PC-3 (cell line): ENCODE results near the gene TBXA2R. TPM values are rescaled to one million over a fixed set of nuclear protein-coding genes. Genes with fewer than 3 reads are reported as not detected.

Source experiments
- ATAC-seq: fragments of 200-7000 bp; cut with Tn5 transposase; 2 replicates; pipeline ENCODE4 v1.9.1; 2020; ENCODE audit warnings: mild to moderate bottlenecking, moderate library complexity
- BruUV-seq: library from RNA; stranded (reverse); fragments of 400-500 nt; replicated peaks from 2 replicates; lab custom pipeline; 2021; lab: Mats Ljungman, UMichigan
- CTCF ChIA-PET: fragments of 300-600 bp; sonication (Branson Sonifier 250); formaldehyde crosslinking; loops from one replicate; lab custom pipeline; 2022; ENCODE audit warnings: antibody characterized with exemption; lab: Charles Lee
- POLR2A ChIA-PET: fragments of 300-600 bp; sonication (Branson Sonifier 250); formaldehyde crosslinking; loops from one replicate; lab custom pipeline; 2022; ENCODE audit warnings: antibody characterized with exemption; ENCODE audit not compliant: unreplicated experiment; lab: Charles Lee
- DNase-seq: peaks from one replicate; pipeline ENCODE4 v3.0.0-alpha.2; 2015
- H2AFZ ChIP-seq: fragments of 300-600 bp; sonication (generic); 2 replicates; pipeline ENCODE4 v1.6.0; 2016; ENCODE audit warnings: antibody characterized with exemption, low read length
- H3F3A ChIP-seq: fragments of 300-600 bp; sonication (generic); one replicate; pipeline ENCODE4 v1.6.0; 2017; ENCODE audit warnings: antibody characterized with exemption, low read length, control low read depth, mild to moderate bottlenecking; ENCODE audit not compliant: unreplicated experiment
- H3K27ac ChIP-seq: fragments of 300-600 bp; sonication (generic); 2 replicates; pipeline ENCODE4 v1.5.1; 2016; ENCODE audit warnings: mild to moderate bottlenecking, low read length
- H3K27me3 ChIP-seq: fragments of 300-600 bp; sonication (generic); 2 replicates; pipeline ENCODE4 v1.6.1; 2016; ENCODE audit warnings: low read length, mixed read lengths
- H3K36me3 ChIP-seq: fragments of 300-600 bp; sonication (generic); 2 replicates; pipeline ENCODE4 v1.6.1; 2016; ENCODE audit warnings: low read depth, mixed run types, low read length, mixed read lengths
- H3K4me1 ChIP-seq: fragments of 300-600 bp; sonication (generic); 2 replicates; pipeline ENCODE4 v1.5.1; 2016; ENCODE audit warnings: low read length; ENCODE audit not compliant: insufficient read depth
- H3K4me2 ChIP-seq: fragments of 300-600 bp; sonication (generic); 2 replicates; pipeline ENCODE4 v1.6.0; 2016; ENCODE audit warnings: low read length
- H3K4me3 ChIP-seq: fragments of 300-600 bp; sonication (generic); 2 replicates; pipeline ENCODE4 v1.5.1; 2016; ENCODE audit warnings: mild to moderate bottlenecking, low read length, mixed read lengths
- H3K79me2 ChIP-seq: fragments of 300-600 bp; sonication (generic); 2 replicates; pipeline ENCODE4 v1.6.1; 2017; ENCODE audit warnings: low read length, mixed read lengths
- H3K9ac ChIP-seq: fragments of 300-600 bp; sonication (generic); 2 replicates; pipeline ENCODE4 v1.6.0; 2016; ENCODE audit warnings: mild to moderate bottlenecking, low read length
- H3K9me2 ChIP-seq: fragments of 300-600 bp; sonication (generic); replicated peaks from 2 replicates; pipeline ENCODE4 v1.6.1; 2016; ENCODE audit warnings: mixed run types, low read length, mixed read lengths
- H3K9me3 ChIP-seq: fragments of 300-600 bp; sonication (generic); 2 replicates; pipeline ENCODE4 v1.6.1; 2016; ENCODE audit warnings: low read length, mixed read lengths
- H4K20me1 ChIP-seq: fragments of 300-600 bp; sonication (generic); 2 replicates; pipeline ENCODE4 v1.6.1; 2016; ENCODE audit warnings: low read length, mixed read lengths
- EZH2 ChIP-seq: fragments of 300-600 bp; sonication (generic); IDR thresholded peaks from one replicate; pipeline ENCODE4 v1.6.1; 2017; ENCODE audit warnings: antibody characterized with exemption, mild to moderate bottlenecking, low read length; ENCODE audit not compliant: unreplicated experiment
- EZH2phosphoT487 ChIP-seq: fragments of 300-600 bp; sonication (generic); IDR thresholded peaks from 2 replicates; pipeline ENCODE4 v1.6.1; 2018; ENCODE audit warnings: mild to moderate bottlenecking, antibody characterized with exemption, low read length, borderline replicate concordance
- intact Hi-C: fragments of 100-400 bp; cut with micrococcal nuclease; formaldehyde crosslinking; loops from 2 replicates; pipeline ENCODE4 v1.9.0; 2023
- total RNA-seq: library from RNA; depleted of rRNA; stranded (reverse); fragments of >200 nt; gene quantifications from 2 replicates; pipeline ENCODE4 v1.2.3, GENCODE V29; 2014
- TF ChIP-seq, protein P1 (sequence below): fragments of 300-600 bp; sonication (generic); conservative IDR thresholded peaks from 2 replicates; pipeline ENCODE4 v1.5.1; 2017; ENCODE audit warnings: antibody characterized with exemption, low read depth, mild to moderate bottlenecking, low read length

The TBXA2R gene
- total RNA-seq, 1 experiment from 2014 or later: 0.77 TPM

GRCh38 chr19:3641515-3642269 lies 35.0 kb upstream of the TBXA2R start:
- H3K4me1 ChIP-seq: no peaks in the 10 kb centered on the region
- ATAC-seq (no peak), DNase-seq (no peak)
- no peak overlapping the region for H2AFZ ChIP-seq
- ChIA-PET CTCF (no interaction called here), POLR2A (no interaction called here)
- no peak overlapping the region for H3K9ac ChIP-seq
- H3K27ac ChIP-seq: no peak overlapping the region
- no peaks in the 10 kb centered on the region for H4K20me1 ChIP-seq
- TF ChIP-seq, protein P1, sequence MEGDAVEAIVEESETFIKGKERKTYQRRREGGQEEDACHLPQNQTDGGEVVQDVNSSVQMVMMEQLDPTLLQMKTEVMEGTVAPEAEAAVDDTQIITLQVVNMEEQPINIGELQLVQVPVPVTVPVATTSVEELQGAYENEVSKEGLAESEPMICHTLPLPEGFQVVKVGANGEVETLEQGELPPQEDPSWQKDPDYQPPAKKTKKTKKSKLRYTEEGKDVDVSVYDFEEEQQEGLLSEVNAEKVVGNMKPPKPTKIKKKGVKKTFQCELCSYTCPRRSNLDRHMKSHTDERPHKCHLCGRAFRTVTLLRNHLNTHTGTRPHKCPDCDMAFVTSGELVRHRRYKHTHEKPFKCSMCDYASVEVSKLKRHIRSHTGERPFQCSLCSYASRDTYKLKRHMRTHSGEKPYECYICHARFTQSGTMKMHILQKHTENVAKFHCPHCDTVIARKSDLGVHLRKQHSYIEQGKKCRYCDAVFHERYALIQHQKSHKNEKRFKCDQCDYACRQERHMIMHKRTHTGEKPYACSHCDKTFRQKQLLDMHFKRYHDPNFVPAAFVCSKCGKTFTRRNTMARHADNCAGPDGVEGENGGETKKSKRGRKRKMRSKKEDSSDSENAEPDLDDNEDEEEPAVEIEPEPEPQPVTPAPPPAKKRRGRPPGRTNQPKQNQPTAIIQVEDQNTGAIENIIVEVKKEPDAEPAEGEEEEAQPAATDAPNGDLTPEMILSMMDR: no peak
- TF ChIP-seq EZH2phosphoT487 (no peak), EZH2 (no peak)
- intact Hi-C loops: no loop called here
- no peaks in the 10 kb centered on the region for H3K79me2 ChIP-seq
- no peaks in the 10 kb centered on the region for H3K36me3 ChIP-seq
- BruUV-seq: no TSS peak
- no peak overlapping the region for H3K4me2 ChIP-seq
- no peak overlapping the region for H3K4me3 ChIP-seq
- no peaks in the 10 kb centered on the region for H3K27me3 ChIP-seq
- H3K9me3 ChIP-seq: no peaks in the 10 kb centered on the region
- H3K9me2 ChIP-seq: no peaks in the 10 kb centered on the region
- no peaks in the 10 kb centered on the region for H3F3A ChIP-seq

GRCh38 chr19:3639479-3639878 lies 32.8 kb upstream of the TBXA2R start:
- intact Hi-C loops: no loop called here
- Histone ChIP-seq H3K4me3 (no peak overlapping the region), H4K20me1 (no peaks in the 10 kb centered on the region), H3K79me2 (no peaks in the 10 kb centered on the region), H3K9ac (no peak overlapping the region), H3K27ac (no peak overlapping the region), H3K27me3 (no peaks in the 10 kb centered on the region), H3K36me3 (no peaks in the 10 kb centered on the region), H3K9me2 (no peaks in the 10 kb centered on the region), H3K9me3 (no peaks in the 10 kb centered on the region), H3F3A (no peaks in the 10 kb centered on the region), H3K4me2 (no peak overlapping the region), H2AFZ (no peak overlapping the region), H3K4me1 (no peaks in the 10 kb centered on the region)
- ChIA-PET CTCF (no interaction called here), POLR2A (no interaction called here)
- TF ChIP-seq, protein P1: no peak
- TF ChIP-seq EZH2 (no peak), EZH2phosphoT487 (no peak)
- ATAC-seq (no peak), DNase-seq (no peak)
- no TSS peak for BruUV-seq
